ENCODE results near the gene LTB.

LTB gene, protein sequence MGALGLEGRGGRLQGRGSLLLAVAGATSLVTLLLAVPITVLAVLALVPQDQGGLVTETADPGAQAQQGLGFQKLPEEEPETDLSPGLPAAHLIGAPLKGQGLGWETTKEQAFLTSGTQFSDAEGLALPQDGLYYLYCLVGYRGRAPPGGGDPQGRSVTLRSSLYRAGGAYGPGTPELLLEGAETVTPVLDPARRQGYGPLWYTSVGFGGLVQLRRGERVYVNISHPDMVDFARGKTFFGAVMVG

DNA sequence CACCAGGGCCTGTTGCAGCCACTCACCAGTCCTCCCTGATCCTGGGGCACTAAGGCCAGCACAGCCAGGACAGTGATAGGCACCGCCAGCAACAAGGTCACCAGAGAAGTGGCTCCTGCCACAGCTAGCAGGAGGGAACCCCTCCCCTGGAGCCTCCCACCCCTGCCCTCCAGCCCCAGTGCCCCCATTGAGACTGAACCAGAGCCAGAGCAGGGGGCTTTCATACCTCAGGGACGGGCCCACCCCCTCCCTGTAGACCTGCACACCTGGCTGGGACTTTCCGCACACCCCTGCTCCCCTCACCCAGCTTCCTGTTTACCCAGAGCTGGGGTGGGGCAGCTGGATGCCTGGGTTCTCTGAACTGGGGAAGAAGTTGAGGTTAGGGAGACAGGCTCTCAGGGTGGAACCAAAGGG, at the start of gene LTB:
LTB (minus strand) TSS at position 195 of the 414 bp plus-strand sequence; CDS start at position 188, 7 bp downstream.
- peak; percentile 82 to 83 for DNase-seq

GRCh38 chr6:31631681-31632278, 49.6 kb upstream of the LTB start:
- DNase-seq: no peak

DNA sequence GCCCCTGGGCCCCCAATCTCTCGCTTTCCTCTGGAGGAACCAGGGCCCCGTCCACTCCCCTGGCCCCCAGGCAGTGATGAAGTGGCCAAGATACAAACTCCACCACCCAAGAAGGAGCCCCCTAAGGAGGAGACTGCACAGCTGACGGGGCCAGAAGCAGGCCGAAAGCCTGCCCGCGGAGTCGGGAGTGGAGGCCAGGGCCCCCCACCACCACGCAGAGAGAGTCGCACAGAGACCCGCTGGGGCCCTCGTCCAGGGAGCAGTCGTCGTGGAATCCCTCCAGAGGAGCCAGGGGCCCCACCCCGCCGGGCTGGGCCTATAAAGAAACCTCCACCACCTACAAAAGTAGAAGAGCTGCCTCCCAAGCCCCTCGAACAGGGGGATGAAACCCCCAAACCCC, 49.0 kb upstream of the LTB start:
- no peak for DNase-seq

DNA sequence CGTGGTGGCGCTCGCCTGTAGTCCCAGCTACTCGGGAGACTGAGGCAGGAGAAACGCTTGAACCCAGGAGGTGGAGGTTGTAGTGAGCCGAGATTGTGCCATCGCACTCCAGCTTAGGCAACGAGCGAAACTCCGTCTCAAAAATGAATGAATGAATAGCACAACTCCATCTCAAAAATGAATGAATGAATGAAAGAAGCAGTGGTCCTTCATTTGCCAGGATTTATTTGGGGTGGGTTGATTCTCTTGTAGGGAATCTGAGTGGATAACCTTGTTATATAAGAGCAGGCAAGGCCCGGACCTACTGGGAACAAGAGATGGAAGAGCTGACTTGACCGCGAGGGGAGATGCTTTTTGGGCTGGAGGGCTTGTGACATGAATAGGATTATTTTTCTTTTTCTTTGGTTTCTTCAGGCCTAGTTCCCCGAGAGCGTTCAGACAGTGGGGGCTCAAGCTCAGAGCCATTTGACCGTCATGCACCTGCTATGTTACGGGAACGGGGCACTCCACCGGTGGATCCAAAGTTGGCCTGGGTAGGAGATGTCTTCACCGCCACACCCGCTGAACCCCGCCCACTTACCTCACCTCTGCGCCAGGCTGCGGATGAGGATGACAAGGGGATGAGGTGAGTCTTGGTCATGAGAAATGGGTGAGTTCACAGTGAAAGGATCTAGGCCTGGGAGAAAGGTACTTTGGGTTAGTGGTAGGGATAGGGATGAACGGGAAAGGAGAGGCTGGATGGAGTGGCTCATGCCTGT, 48.1 kb upstream of the LTB start:
- DNase-seq: no peak

DNA sequence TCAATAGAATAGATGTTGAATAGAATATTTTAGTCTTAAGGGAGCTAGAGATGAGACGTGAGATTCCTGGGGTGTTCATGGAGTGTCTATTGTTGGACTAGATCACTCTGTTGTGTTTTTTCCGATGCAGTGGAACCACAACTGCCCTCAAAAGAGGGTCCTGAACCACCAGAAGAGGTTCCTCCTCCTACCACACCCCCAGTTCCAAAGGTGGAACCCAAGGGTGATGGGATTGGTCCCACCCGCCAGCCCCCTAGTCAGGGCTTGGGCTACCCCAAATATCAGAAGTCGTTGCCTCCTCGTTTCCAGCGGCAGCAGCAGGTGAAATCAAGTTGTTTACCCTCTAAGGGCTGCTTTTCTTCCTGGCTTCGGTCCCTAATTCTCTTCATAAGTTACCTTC, 46.8 kb upstream of the LTB start:
- DNase-seq: no peak

- no peak for DNase-seq
Measured at GRCh38 chr6:31627690-31628287, 45.6 kb upstream of the LTB start.

- DNase-seq: no peak
Measured at GRCh38 chr6:31626952-31627351, 44.7 kb upstream of the LTB start.

DNA sequence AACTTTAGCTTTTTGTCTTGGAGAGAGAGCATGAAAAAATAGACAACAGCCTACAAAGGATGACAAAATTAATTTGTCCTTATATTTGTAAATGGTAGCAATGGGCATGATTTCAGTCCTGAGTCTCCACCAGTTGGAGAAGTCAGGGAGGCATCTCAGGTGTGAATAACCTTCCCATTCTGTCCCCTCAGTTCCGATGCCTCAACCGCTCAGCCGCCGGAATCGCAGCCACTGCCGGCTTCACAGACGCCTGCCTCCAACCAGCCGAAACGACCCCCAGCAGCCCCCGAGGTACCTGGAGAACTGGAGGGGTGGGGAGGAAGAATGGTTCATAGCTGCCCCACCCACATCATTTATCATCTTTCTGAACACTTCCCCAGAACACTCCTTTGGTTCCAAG, 41.8 kb upstream of the LTB start:
- no peak for DNase-seq

GRCh38 chr6:31622684-31623091, 40.5 kb upstream of the LTB start:
- DNase-seq: no peak

GRCh38 chr6:31621991-31622390, 39.8 kb upstream of the LTB start:
- no peak for DNase-seq

DNA sequence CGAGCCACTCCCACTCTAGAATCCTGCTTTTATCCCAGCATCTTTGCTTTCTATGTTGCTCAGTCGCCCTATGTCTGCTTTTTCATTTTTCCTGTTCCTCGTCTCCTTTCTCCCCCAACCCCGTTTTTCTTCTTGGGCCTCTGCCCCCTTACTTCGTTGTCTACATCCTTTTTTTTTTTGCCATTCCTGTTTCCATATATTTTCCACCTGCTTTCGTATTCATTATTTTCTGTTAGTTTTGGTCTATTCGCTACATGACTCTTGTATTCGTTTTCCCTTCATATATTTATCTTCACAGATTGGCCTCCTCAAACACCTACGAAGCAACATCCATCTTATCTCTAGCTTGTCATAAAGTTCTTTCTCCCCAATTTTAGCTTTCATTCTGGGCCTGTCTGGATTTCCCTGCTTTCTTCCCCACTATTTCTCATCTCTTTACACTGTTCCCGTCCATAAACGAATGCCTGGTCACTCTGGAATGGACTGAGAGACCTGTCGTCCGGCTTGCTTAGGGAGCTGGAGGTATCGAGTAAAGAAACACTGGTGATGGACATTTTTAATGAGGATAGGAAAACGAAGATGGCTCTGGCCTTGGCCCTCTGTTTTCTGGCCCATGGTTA, 39.2 kb upstream of the LTB start:
- DNase-seq: no peak

GRCh38 chr6:31620586-31621319, 38.5 kb upstream of the LTB start, which contains the start of gene PRRC2A:
PRRC2A (plus strand) TSS chr6:31620715; CDS start chr6:31622790, 2,075 bp downstream.
- no peak for DNase-seq

GRCh38 chr6:31619805-31620585, 37.8 kb upstream of the LTB start:
- peak; percentile 98 to 99 for DNase-seq

GRCh38 chr6:31617010-31617409, 34.8 kb upstream of the LTB start:
- DNase-seq: no peak

DNA sequence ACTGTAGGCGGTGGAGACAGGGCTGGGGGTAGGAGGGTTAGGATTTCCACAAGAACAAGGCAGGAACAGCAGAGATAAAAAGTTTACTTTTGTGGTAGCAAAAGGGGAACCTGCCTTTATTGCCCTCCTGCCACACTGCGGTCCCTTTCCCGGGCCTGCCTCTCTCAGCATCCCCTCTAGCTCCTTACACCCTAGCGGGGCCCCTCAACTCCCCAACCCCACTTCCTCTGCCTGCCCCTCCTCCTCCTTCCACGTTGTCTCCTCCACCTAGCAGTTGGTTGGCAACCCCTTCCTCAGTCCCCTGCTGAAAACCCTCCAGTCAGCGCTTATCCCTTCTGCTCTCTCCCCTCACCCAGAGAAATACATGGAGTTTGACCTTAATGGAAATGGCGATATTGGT, 33.5 kb upstream of the LTB start:
- peak in 1 of 2 donors; percentile 25 for DNase-seq

DNA sequence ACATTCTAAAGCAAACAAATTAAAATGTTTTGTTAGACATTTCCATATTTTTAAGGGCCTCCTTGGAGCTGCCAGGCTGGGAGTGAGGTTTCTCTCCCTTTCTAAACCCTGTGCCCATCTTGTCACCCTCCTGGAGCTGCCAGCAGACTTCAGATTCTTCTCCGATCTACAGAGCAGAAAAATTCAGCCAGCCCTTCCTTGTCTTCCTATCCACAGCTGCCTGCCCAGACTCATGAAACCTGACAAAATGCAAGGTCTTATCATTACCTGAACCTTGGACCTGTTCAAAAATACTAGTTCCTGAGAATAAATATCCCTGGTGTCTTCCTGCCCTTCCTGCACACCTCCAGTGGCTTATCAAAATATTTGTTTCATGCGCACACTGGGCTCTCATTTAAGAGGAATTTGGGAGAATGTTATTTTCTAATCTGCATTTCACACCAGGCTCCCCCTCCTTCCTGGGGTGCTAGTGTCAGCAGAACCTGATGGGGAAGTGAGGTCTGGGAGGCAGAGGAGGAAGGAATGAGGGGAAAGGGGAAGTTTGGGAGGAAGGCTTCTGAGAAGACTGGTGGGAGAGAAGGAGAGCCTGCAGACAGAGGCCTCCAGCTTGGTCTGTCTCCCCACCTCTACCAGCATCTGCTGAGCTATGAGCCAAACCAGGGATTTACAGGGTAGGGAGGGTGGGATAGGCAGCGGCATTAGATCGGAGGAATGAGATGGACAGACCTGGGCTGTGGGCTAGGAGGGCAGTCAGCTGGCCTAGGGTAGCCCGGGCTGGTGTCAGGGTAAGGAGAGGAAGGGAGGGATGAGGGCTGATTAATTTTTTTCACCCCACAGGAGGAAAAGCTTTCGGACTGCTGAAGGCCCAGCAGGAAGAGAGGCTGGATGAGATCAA, 32.7 kb upstream of the LTB start, which contains the start of gene AIF1:
AIF1 (plus strand) TSS at position 551 of the 895 bp plus-strand sequence; CDS start at position 647, 96 bp downstream.
- peak in 1 of 2 donors; percentile 30 for DNase-seq

- DNase-seq: peak in 1 of 2 donors; percentile 34
Measured at GRCh38 chr6:31614075-31614619, 31.9 kb upstream of the LTB start.

GRCh38 chr6:31610968-31611367, 28.7 kb upstream of the LTB start:
- no peak for DNase-seq

- DNase-seq: no peak
Measured at GRCh38 chr6:31609519-31610406, 27.5 kb upstream of the LTB start.
